SK-N-SH treated with all-trans-retinoic acid at 6 μM for 48 hours (cell line): ENCODE measurements around the gene STX5.
"Not testable (repeated sequence)": the region's sequence is repeated elsewhere in the genome, so short reads cannot be mapped to it uniquely, and the experiment has no call there.

Experiments used
- ATAC-seq: fragments of 200-7000 bp; cut with Tn5 transposase; 3 replicates; pipeline ENCODE4 v1.9.1; 2020; ENCODE audit warnings: mild to moderate bottlenecking, moderate library complexity
- CREB5 ChIP-seq: fragments of 250-450 bp; sonication (Bioruptor Pico); IDR thresholded peaks from 2 replicates; pipeline ENCODE4 v1.5.1; 2020; ENCODE audit warnings: low read depth, mild to moderate bottlenecking, moderate library complexity
- CSDC2 ChIP-seq: fragments of 250-450 bp; sonication (Bioruptor Pico); IDR thresholded peaks from 2 replicates; pipeline ENCODE4 v1.5.0; 2020; ENCODE audit warnings: mild to moderate bottlenecking, moderate library complexity
- GLIS3 ChIP-seq: fragments of 250-450 bp; sonication (Bioruptor Pico); IDR thresholded peaks from 2 replicates; pipeline ENCODE4 v1.5.0; 2020; ENCODE audit warnings: mild to moderate bottlenecking, moderate library complexity
- ISL1 ChIP-seq: fragments of 250-450 bp; sonication (Bioruptor Pico); IDR thresholded peaks from 2 replicates; pipeline ENCODE4 v2.1.2; 2022; ENCODE audit warnings: mild to moderate bottlenecking, moderate library complexity
- PPARA ChIP-seq: fragments of 250-450 bp; sonication (Bioruptor Pico); IDR thresholded peaks from 2 replicates; pipeline ENCODE4 v1.5.0; 2020; ENCODE audit warnings: mild to moderate bottlenecking, borderline replicate concordance
- SNAI2 ChIP-seq: fragments of 250-450 bp; sonication (Bioruptor Pico); IDR thresholded peaks from 2 replicates; pipeline ENCODE4 v1.5.0; 2020; ENCODE audit warnings: mild to moderate bottlenecking, moderate library complexity
- TCF4 ChIP-seq: fragments of 250-450 bp; sonication (Bioruptor Pico); IDR thresholded peaks from 2 replicates; pipeline ENCODE4 v1.8.0; 2021; ENCODE audit warnings: mild to moderate bottlenecking, moderate library complexity, borderline replicate concordance
- TOX ChIP-seq: fragments of 250-450 bp; sonication (Bioruptor Pico); IDR thresholded peaks from 2 replicates; pipeline ENCODE4 v1.8.0; 2021; ENCODE audit warnings: mild to moderate bottlenecking, moderate library complexity, borderline replicate concordance
- TSHZ2 ChIP-seq: fragments of 250-450 bp; sonication (Bioruptor Pico); IDR thresholded peaks from 2 replicates; pipeline ENCODE4 v1.5.0; 2020; ENCODE audit warnings: mild to moderate bottlenecking, moderate library complexity
- ZC3H10 ChIP-seq: fragments of 250-450 bp; sonication (Bioruptor Pico); IDR thresholded peaks from 2 replicates; pipeline ENCODE4 v1.5.1; 2021; ENCODE audit warnings: mild to moderate bottlenecking, moderate library complexity
- ZFP3 ChIP-seq: fragments of 250-450 bp; sonication (Bioruptor Pico); IDR thresholded peaks from 2 replicates; pipeline ENCODE4 v1.5.0; 2020; ENCODE audit warnings: mild to moderate bottlenecking, moderate library complexity
- ZNF565 ChIP-seq: fragments of 450-650 bp; formaldehyde crosslinking; conservative IDR thresholded peaks from 2 replicates; pipeline ENCODE4 v1.5.0; 2020; ENCODE audit warnings: low read depth, mild to moderate bottlenecking, moderate library complexity
- ZNF70 ChIP-seq: fragments of 450-650 bp; formaldehyde crosslinking; IDR thresholded peaks from 2 replicates; pipeline ENCODE4 v1.5.0; 2020; ENCODE audit warnings: mild to moderate bottlenecking, moderate library complexity
- ZNF8 ChIP-seq: fragments of 450-650 bp; formaldehyde crosslinking; IDR thresholded peaks from 2 replicates; pipeline ENCODE4 v1.5.0; 2020; ENCODE audit warnings: mild to moderate bottlenecking, moderate library complexity
- TF ChIP-seq, protein P1 (sequence below): fragments of 250-450 bp; sonication (Bioruptor Pico); IDR thresholded peaks from 2 replicates; pipeline ENCODE4 v1.8.0; 2020; ENCODE audit warnings: mild to moderate bottlenecking, moderate library complexity, borderline replicate concordance

Gene STX5

GRCh38 chr11:62865635-62866034, 33.8 kb upstream of the STX5 start (continued):
- no peak for TF ChIP-seq TSHZ2 (CRISPR knock-in tag)
- no peak for TF ChIP-seq ZNF70 (CRISPR knock-in tag)
- TF ChIP-seq CSDC2 (CRISPR knock-in tag) = no peak
- no peak for TF ChIP-seq TOX (CRISPR knock-in tag)

GRCh38 chr11:62863687-62864335, 32.0 kb upstream of the STX5 start:
- no peak for TF ChIP-seq ZC3H10 (CRISPR knock-in tag)
- TF ChIP-seq, protein P1, sequence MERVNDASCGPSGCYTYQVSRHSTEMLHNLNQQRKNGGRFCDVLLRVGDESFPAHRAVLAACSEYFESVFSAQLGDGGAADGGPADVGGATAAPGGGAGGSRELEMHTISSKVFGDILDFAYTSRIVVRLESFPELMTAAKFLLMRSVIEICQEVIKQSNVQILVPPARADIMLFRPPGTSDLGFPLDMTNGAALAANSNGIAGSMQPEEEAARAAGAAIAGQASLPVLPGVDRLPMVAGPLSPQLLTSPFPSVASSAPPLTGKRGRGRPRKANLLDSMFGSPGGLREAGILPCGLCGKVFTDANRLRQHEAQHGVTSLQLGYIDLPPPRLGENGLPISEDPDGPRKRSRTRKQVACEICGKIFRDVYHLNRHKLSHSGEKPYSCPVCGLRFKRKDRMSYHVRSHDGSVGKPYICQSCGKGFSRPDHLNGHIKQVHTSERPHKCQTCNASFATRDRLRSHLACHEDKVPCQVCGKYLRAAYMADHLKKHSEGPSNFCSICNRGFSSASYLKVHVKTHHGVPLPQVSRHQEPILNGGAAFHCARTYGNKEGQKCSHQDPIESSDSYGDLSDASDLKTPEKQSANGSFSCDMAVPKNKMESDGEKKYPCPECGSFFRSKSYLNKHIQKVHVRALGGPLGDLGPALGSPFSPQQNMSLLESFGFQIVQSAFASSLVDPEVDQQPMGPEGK (CRISPR knock-in tag) = no peak
- ATAC-seq = peak; percentile 23

GRCh38 chr11:62861564-62862192, 29.8 kb upstream of the STX5 start:
- ATAC-seq = not testable (repeated sequence)

DNA sequence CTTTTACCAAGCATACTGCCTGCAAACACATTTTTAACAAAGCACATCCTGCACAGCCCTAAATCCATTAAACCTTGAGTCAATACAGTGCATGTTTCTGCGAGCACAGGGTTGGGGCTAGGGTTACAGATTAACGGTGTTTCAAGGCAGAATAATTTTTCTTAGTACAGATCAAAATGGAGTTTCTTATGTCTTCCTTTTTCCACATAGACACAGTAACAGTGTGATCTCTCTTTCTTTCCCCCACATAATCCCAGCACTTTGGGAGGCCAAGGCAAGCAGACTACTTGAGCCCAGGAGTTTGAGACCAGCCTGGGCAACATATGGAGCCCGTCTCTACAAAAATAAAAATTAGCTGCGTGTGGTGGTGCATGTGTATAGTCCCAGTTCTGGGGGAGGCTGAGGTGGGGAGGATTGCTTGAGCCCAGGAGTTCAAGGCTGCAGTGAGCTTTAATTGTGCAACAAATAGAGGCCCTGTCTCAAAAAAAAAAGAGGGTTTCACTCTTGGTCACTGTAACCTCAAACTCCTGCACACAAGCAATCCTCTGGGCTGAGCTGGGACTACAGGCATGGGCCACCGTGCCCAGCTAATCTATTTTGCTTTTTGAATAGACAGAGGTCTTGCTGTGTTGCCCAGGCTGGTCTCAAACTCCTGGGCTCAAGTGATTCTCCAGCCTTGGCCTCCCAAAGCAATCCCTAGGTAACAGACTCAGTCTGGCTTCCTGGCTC, 29.1 kb upstream of the STX5 start:
- ATAC-seq = no peak
- no peak for TF ChIP-seq ZNF8 (CRISPR knock-in tag)

DNA sequence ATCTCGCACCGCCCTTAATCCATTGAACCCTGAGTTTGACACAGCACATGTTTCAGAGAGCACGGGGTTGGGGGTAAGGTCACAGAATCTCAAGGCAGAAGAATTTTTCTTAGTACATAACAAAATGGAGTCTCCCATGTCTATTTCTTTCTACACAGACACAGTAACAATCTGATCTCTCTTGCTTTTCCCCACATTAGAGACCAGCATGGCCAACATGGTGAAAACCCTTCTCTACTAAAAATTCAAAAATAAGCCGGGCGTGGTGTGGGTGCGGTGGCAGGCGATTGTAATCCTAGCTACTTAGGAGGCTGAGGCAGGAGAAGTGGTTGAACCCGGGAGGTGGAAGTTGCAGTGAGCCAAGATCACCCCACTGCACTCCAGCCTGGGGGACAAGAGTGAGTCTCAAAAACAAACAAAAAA, 27.4 kb upstream of the STX5 start:
- not testable (repeated sequence) for ATAC-seq

DNA sequence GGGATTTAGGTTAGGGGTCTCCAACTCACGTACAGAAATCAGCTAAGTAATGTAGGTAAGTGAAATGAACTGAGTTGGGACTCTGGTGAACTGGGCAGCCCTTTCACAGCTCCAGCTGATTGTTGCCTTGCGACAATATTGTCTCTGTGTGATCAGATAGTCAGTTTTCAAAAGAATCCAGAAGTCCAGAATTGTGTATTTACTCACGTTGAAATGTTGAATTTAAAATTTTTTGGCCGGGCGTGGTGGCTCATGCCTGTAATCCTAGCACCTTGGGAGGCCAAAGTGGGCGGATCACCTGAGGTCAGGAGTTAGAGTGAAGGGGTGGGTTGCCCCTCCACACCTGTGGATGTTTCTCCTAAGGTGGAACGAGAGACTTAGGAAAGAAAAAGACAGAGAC, 26.4 kb upstream of the STX5 start:
- no peak for ATAC-seq
- TF ChIP-seq ZFP3 (CRISPR knock-in tag) = no peak
- TF ChIP-seq ZNF565 = no peak
- no peak for TF ChIP-seq CSDC2 (CRISPR knock-in tag)
- TF ChIP-seq ISL1 (CRISPR knock-in tag) = no peak
- no peak for TF ChIP-seq ZC3H10 (CRISPR knock-in tag)
- no peak for TF ChIP-seq TOX (CRISPR knock-in tag)
- no peak for TF ChIP-seq PPARA (CRISPR knock-in tag)
- TF ChIP-seq GLIS3 = no peak

DNA sequence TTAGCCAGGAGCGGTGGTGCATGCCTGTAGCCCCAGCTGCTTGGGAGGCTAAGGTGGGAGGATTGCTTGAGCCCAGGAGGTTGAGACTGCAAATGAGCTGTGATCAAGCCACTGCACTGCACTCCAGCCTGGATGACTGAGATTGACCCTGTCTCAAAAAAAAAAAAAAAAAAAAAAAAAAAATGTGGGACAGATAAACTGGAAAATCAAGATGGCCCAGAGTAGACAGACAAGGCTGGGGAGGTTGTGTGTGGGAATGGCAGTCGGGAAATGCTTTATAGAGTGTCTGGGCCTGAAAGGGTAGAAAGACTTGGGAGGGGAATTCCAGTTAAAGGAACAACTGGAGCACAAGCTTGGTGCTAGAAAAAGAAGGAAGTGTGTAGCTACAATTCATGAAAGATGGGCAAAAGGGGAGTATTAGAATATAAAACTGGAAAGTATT, 25.7 kb upstream of the STX5 start:
- TF ChIP-seq ZC3H10 (CRISPR knock-in tag) (no peak), TCF4 (no peak), SNAI2 (CRISPR knock-in tag) (no peak), GLIS3 (no peak)
- ATAC-seq = no peak

- peak; percentile 41 for ATAC-seq
- TF ChIP-seq TOX (CRISPR knock-in tag) = no peak
- no peak for TF ChIP-seq CREB5 (CRISPR knock-in tag)
- no peak for TF ChIP-seq PPARA (CRISPR knock-in tag)
- TF ChIP-seq TCF4 = no peak
Observed at GRCh38 chr11:62856333-62856895, 24.6 kb upstream of the STX5 start.
